Gastroesophageal sphincter (tissue), 3 donors: ENCODE results near the gene NOXO1.

Experiments used
- POLR2A ChIP-seq, 2 donors: fragments of 450-650 bp; IDR thresholded peaks; one replicate each; pipeline ENCODE4 v1.6.1; 2017; ENCODE audit warnings: antibody characterized with exemption in 2 of 2, mild to moderate bottlenecking in 2 of 2, moderate library complexity in 1 of 2
- TF ChIP-seq, protein P1 (sequence below), 4 experiments: fragments of 200-600 bp in 2 of 4; fragments of 450-650 bp in 2 of 4; sonication (generic) in 1 of 4; IDR thresholded peaks; one replicate each; pipeline ENCODE4 v1.5.1; 2017 to 2019; ENCODE audit warnings: antibody characterized with exemption in 4 of 4, mild to moderate bottlenecking in 2 of 4, moderate library complexity in 2 of 4

DNA sequence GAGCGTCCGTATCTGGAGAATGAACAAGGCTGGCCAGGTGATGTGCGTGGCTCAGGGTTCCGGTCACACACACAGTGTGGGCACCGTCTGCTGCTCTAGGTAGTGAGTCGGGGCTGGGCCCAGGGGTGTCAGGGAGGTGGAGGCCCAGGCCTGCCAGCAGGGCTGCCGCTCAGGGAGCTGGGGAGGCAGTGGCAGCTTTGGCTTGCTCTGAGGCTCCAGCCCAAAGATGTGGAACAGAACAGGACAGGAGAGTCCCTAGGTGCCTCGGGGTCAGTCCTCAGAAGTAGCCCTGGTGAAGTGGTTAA lies 5.1 kb downstream of the NOXO1 start:
- no peak for TF ChIP-seq POLR2A (IDR thresholded peaks at IDR 0.05)
- TF ChIP-seq, protein P1, sequence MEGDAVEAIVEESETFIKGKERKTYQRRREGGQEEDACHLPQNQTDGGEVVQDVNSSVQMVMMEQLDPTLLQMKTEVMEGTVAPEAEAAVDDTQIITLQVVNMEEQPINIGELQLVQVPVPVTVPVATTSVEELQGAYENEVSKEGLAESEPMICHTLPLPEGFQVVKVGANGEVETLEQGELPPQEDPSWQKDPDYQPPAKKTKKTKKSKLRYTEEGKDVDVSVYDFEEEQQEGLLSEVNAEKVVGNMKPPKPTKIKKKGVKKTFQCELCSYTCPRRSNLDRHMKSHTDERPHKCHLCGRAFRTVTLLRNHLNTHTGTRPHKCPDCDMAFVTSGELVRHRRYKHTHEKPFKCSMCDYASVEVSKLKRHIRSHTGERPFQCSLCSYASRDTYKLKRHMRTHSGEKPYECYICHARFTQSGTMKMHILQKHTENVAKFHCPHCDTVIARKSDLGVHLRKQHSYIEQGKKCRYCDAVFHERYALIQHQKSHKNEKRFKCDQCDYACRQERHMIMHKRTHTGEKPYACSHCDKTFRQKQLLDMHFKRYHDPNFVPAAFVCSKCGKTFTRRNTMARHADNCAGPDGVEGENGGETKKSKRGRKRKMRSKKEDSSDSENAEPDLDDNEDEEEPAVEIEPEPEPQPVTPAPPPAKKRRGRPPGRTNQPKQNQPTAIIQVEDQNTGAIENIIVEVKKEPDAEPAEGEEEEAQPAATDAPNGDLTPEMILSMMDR (IDR thresholded peaks at IDR 0.05) = no peak
